ENCODE data around the gene SPEF1.
"Not testable (repeated sequence)": the region's sequence is repeated elsewhere in the genome, so short reads cannot be mapped to it uniquely, and the experiment has no call there.

Gene SPEF1

GRCh38 chr20:3781153-3781910 lies at the start of gene SPEF1:
SPEF1 (minus strand) TSS chr20:3781448; CDS start chr20:3781287, 161 bp downstream.
- H3K4me3 ChIP-seq (ENCODE audit: low read depth in 1 of 2, low read length in 2 of 2), result peak within 1 kb of the TSS; percentile 71 to 75
- peaks cover 32 to 48% of the 10 kb centered on the region in 2 donors for H3K4me1 ChIP-seq (ENCODE audit: control insufficient read depth in 1 of 2, insufficient read depth in 2 of 2, low read length in 2 of 2)

GRCh38 chr20:3829891-3830290 lies 48.6 kb upstream of the SPEF1 start:
- H3K9me3 ChIP-seq (ENCODE audit: control insufficient read depth in 1 of 2, low read length in 2 of 2); H3K4me1 ChIP-seq (ENCODE audit: control insufficient read depth in 1 of 2, insufficient read depth in 2 of 2, low read length in 2 of 2); H3K9ac ChIP-seq (ENCODE audit: low read depth in 1 of 2, low read length in 2 of 2); H3K27ac ChIP-seq (ENCODE audit: low read depth, low read length); H3K4me3 ChIP-seq (ENCODE audit: low read depth in 1 of 2, low read length in 2 of 2); H3K27me3 ChIP-seq (ENCODE audit: control insufficient read depth in 1 of 2, insufficient read depth in 2 of 2, low read length in 2 of 2): not testable (repeated sequence)
- H3K36me3 ChIP-seq (ENCODE audit: control insufficient read depth in 1 of 2, insufficient read depth in 2 of 2, low read length in 2 of 2), result peaks cover 14 to 29% of the 10 kb centered on the region in 2 donors

More at GRCh38 chr20:3781153-3781910, at the start of gene SPEF1:
- Histone ChIP-seq H3K9ac (ENCODE audit: low read depth in 1 of 2, low read length in 2 of 2) (peak within 1 kb of the TSS in 1 of 2 donors; percentile 28), H3K27ac (ENCODE audit: low read depth, low read length) (no peak within 1 kb of the TSS), H3K36me3 (ENCODE audit: control insufficient read depth in 1 of 2, insufficient read depth in 2 of 2, low read length in 2 of 2) (peaks cover 0 to 10% of the 10 kb centered on the region in 2 donors), H3K9me3 (ENCODE audit: control insufficient read depth in 1 of 2, low read length in 2 of 2) (no peaks in the 10 kb centered on the region), H3K27me3 (ENCODE audit: control insufficient read depth in 1 of 2, insufficient read depth in 2 of 2, low read length in 2 of 2) (peaks cover 0 to 20% of the 10 kb centered on the region in 2 donors)

GRCh38 chr20:3828798-3829197 lies 47.5 kb upstream of the SPEF1 start:
- Histone ChIP-seq H3K27ac (ENCODE audit: low read depth, low read length) (no peak overlapping the region), H3K4me1 (ENCODE audit: control insufficient read depth in 1 of 2, insufficient read depth in 2 of 2, low read length in 2 of 2) (peaks cover 0 to 5% of the 10 kb centered on the region in 2 donors), H3K9me3 (ENCODE audit: control insufficient read depth in 1 of 2, low read length in 2 of 2) (no peaks in the 10 kb centered on the region), H3K4me3 (ENCODE audit: low read depth in 1 of 2, low read length in 2 of 2) (no peak overlapping the region), H3K27me3 (ENCODE audit: control insufficient read depth in 1 of 2, insufficient read depth in 2 of 2, low read length in 2 of 2) (no peaks in the 10 kb centered on the region), H3K9ac (ENCODE audit: low read depth in 1 of 2, low read length in 2 of 2) (no peak overlapping the region), H3K36me3 (ENCODE audit: control insufficient read depth in 1 of 2, insufficient read depth in 2 of 2, low read length in 2 of 2) (peaks cover 19 to 39% of the 10 kb centered on the region in 2 donors)

- Histone ChIP-seq H3K36me3 (ENCODE audit: control insufficient read depth in 1 of 2, insufficient read depth in 2 of 2, low read length in 2 of 2) (peaks cover 30 to 55% of the 10 kb centered on the region in 2 donors), H3K4me1 (ENCODE audit: control insufficient read depth in 1 of 2, insufficient read depth in 2 of 2, low read length in 2 of 2) (peaks cover 4 to 6% of the 10 kb centered on the region in 2 donors), H3K4me3 (ENCODE audit: low read depth in 1 of 2, low read length in 2 of 2) (no peak overlapping the region), H3K27ac (ENCODE audit: low read depth, low read length) (no peak overlapping the region), H3K9ac (ENCODE audit: low read depth in 1 of 2, low read length in 2 of 2) (no peak overlapping the region), H3K27me3 (ENCODE audit: control insufficient read depth in 1 of 2, insufficient read depth in 2 of 2, low read length in 2 of 2) (no peaks in the 10 kb centered on the region), H3K9me3 (ENCODE audit: control insufficient read depth in 1 of 2, low read length in 2 of 2) (no peaks in the 10 kb centered on the region)
Observed at GRCh38 chr20:3826420-3826819, 45.2 kb upstream of the SPEF1 start.

- Histone ChIP-seq H3K27ac (ENCODE audit: low read depth, low read length) (no peak overlapping the region), H3K9me3 (ENCODE audit: control insufficient read depth in 1 of 2, low read length in 2 of 2) (no peaks in the 10 kb centered on the region), H3K36me3 (ENCODE audit: control insufficient read depth in 1 of 2, insufficient read depth in 2 of 2, low read length in 2 of 2) (peaks cover 30 to 55% of the 10 kb centered on the region in 2 donors), H3K4me1 (ENCODE audit: control insufficient read depth in 1 of 2, insufficient read depth in 2 of 2, low read length in 2 of 2) (peaks cover 7 to 12% of the 10 kb centered on the region in 2 donors), H3K27me3 (ENCODE audit: control insufficient read depth in 1 of 2, insufficient read depth in 2 of 2, low read length in 2 of 2) (no peaks in the 10 kb centered on the region), H3K9ac (ENCODE audit: low read depth in 1 of 2, low read length in 2 of 2) (no peak overlapping the region), H3K4me3 (ENCODE audit: low read depth in 1 of 2, low read length in 2 of 2) (no peak overlapping the region)
Observed at GRCh38 chr20:3825526-3825925, 44.3 kb upstream of the SPEF1 start.

GRCh38 chr20:3823881-3824280 lies 42.6 kb upstream of the SPEF1 start:
- Histone ChIP-seq H3K4me1 (ENCODE audit: control insufficient read depth in 1 of 2, insufficient read depth in 2 of 2, low read length in 2 of 2) (peaks cover 17 to 21% of the 10 kb centered on the region in 2 donors), H3K9ac (ENCODE audit: low read depth in 1 of 2, low read length in 2 of 2) (no peak overlapping the region), H3K27me3 (ENCODE audit: control insufficient read depth in 1 of 2, insufficient read depth in 2 of 2, low read length in 2 of 2) (no peaks in the 10 kb centered on the region), H3K36me3 (ENCODE audit: control insufficient read depth in 1 of 2, insufficient read depth in 2 of 2, low read length in 2 of 2) (peaks cover 30 to 55% of the 10 kb centered on the region in 2 donors), H3K4me3 (ENCODE audit: low read depth in 1 of 2, low read length in 2 of 2) (no peak overlapping the region), H3K9me3 (ENCODE audit: control insufficient read depth in 1 of 2, low read length in 2 of 2) (no peaks in the 10 kb centered on the region), H3K27ac (ENCODE audit: low read depth, low read length) (no peak overlapping the region)

- H3K27ac ChIP-seq (ENCODE audit: low read depth, low read length), result no peak overlapping the region
- no peak overlapping the region for H3K4me3 ChIP-seq (ENCODE audit: low read depth in 1 of 2, low read length in 2 of 2)
- peaks cover 30 to 45% of the 10 kb centered on the region in 2 donors for H3K36me3 ChIP-seq (ENCODE audit: control insufficient read depth in 1 of 2, insufficient read depth in 2 of 2, low read length in 2 of 2)
- H3K9ac ChIP-seq (ENCODE audit: low read depth in 1 of 2, low read length in 2 of 2), result no peak overlapping the region
- H3K4me1 ChIP-seq (ENCODE audit: control insufficient read depth in 1 of 2, insufficient read depth in 2 of 2, low read length in 2 of 2), result peaks cover 27 to 31% of the 10 kb centered on the region in 2 donors
- no peaks in the 10 kb centered on the region for H3K27me3 ChIP-seq (ENCODE audit: control insufficient read depth in 1 of 2, insufficient read depth in 2 of 2, low read length in 2 of 2)
- no peaks in the 10 kb centered on the region for H3K9me3 ChIP-seq (ENCODE audit: control insufficient read depth in 1 of 2, low read length in 2 of 2)
Observed at GRCh38 chr20:3821996-3822395, 40.7 kb upstream of the SPEF1 start.

- H3K27me3 ChIP-seq (ENCODE audit: control insufficient read depth in 1 of 2, insufficient read depth in 2 of 2, low read length in 2 of 2), result no peaks in the 10 kb centered on the region
- peak overlapping the region; percentile 89 to 90 for H3K4me3 ChIP-seq (ENCODE audit: low read depth in 1 of 2, low read length in 2 of 2)
- H3K9me3 ChIP-seq (ENCODE audit: control insufficient read depth in 1 of 2, low read length in 2 of 2), result no peaks in the 10 kb centered on the region
- peak overlapping the region; percentile 100 for H3K27ac ChIP-seq (ENCODE audit: low read depth, low read length)
- peak overlapping the region; percentile 86 to 91 for H3K9ac ChIP-seq (ENCODE audit: low read depth in 1 of 2, low read length in 2 of 2)
- H3K4me1 ChIP-seq (ENCODE audit: control insufficient read depth in 1 of 2, insufficient read depth in 2 of 2, low read length in 2 of 2), result peaks cover 27 to 31% of the 10 kb centered on the region in 2 donors
- peaks cover 29 to 38% of the 10 kb centered on the region in 2 donors for H3K36me3 ChIP-seq (ENCODE audit: control insufficient read depth in 1 of 2, insufficient read depth in 2 of 2, low read length in 2 of 2)
Observed at GRCh38 chr20:3820901-3821727, 39.9 kb upstream of the SPEF1 start.

GRCh38 chr20:3820048-3820900 lies 39.0 kb upstream of the SPEF1 start, which contains the start of gene AP5S1:
AP5S1 (plus strand) TSS chr20:3820547; CDS start chr20:3822118, 1,571 bp downstream.
- peaks cover 27 to 31% of the 10 kb centered on the region in 2 donors for H3K4me1 ChIP-seq (ENCODE audit: control insufficient read depth in 1 of 2, insufficient read depth in 2 of 2, low read length in 2 of 2)
- H3K27ac ChIP-seq (ENCODE audit: low read depth, low read length), result peak within 1 kb of the TSS; percentile 100
- peak within 1 kb of the TSS; percentile 86 to 91 for H3K9ac ChIP-seq (ENCODE audit: low read depth in 1 of 2, low read length in 2 of 2)
- H3K4me3 ChIP-seq (ENCODE audit: low read depth in 1 of 2, low read length in 2 of 2), result peak within 1 kb of the TSS; percentile 89 to 90
- H3K9me3 ChIP-seq (ENCODE audit: control insufficient read depth in 1 of 2, low read length in 2 of 2), result no peaks in the 10 kb centered on the region
- no peaks in the 10 kb centered on the region for H3K27me3 ChIP-seq (ENCODE audit: control insufficient read depth in 1 of 2, insufficient read depth in 2 of 2, low read length in 2 of 2)
- peaks cover 20 to 29% of the 10 kb centered on the region in 2 donors for H3K36me3 ChIP-seq (ENCODE audit: control insufficient read depth in 1 of 2, insufficient read depth in 2 of 2, low read length in 2 of 2)

Data from duodenal mucosa (tissue), 2 donors.